Jurkat, Clone E6-1 (cell line): ENCODE data around the gene GRM1. TPM values are rescaled to one million over a fixed set of nuclear protein-coding genes. Genes with fewer than 3 reads are reported as not detected.
A peak's percentile ranks its signal among the peaks of the same experiment; 100 is the strongest.

Experiments
- DNase-seq: peaks from one replicate; pipeline ENCODE4 v3.0.0-alpha.2; 2011; ENCODE audit warnings: low read depth, low spot score
- H3K4me3 ChIP-seq: 2 replicates; pipeline ENCODE4 v1.5.1; 2011; ENCODE audit warnings: mild to moderate bottlenecking, low read length, control low read depth, moderate library complexity
- polyA plus RNA-seq: library from polyadenylated mRNA; unstranded; fragments of >200 nt; gene quantifications from one replicate; pipeline ENCODE4 v1.2.1, GENCODE V29; 2012; ENCODE audit warnings: missing spikeins; ENCODE audit not compliant: insufficient read length, insufficient read depth

The GRM1 gene
- not detected for polyA plus RNA-seq

- no peak within 1 kb of the TSS for H3K4me3 ChIP-seq
- no peak for DNase-seq
Observed at GRCh38 chr6:146028851-146029572, at the start of gene GRM1. TSS of gene GRM1 (plus strand) at chr6:146029062. CDS start at chr6:146029518, 456 bp downstream.

DNA sequence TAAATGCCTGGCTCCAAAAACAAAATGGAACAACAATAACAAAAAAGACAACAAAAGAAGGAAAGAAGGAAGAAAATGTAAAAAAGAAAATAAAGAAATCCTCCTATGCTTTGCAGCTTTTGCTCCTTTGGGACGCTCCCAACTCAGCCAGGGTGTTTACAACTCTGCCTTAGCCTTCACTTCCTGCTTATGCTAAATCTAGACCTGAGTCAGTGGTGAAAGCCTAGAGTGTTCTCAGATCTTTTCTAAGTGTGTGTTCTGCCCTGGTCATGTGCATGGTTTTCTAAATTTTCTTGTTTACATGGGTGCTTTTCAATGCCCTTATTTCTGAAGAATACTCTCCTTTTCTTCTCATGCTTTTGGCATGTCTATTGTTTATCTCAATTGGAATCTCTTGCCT lies 19.5 kb upstream of the GRM1 start:
- no peak overlapping the region for H3K4me3 ChIP-seq
- no peak for DNase-seq

DNA sequence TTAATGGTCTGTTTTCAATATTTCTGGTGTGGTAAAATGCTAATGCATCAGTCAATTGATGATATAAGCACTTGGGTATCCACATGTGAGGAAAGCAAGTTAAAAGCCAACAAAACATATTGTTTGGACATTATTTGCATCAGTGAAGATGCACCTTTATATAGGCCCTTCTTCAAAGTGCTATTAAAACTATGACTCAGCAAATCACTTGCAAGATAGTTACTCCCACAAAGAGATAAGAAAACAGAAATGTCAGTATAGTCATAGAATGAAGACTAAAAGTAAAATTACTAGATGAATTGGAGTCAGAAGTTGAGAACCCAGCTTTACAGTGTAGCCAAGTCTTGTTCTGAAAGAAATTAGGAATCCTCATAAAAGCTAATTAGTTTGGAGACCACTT lies 14.6 kb upstream of the GRM1 start:
- DNase-seq: no peak
- no peak overlapping the region for H3K4me3 ChIP-seq

DNA sequence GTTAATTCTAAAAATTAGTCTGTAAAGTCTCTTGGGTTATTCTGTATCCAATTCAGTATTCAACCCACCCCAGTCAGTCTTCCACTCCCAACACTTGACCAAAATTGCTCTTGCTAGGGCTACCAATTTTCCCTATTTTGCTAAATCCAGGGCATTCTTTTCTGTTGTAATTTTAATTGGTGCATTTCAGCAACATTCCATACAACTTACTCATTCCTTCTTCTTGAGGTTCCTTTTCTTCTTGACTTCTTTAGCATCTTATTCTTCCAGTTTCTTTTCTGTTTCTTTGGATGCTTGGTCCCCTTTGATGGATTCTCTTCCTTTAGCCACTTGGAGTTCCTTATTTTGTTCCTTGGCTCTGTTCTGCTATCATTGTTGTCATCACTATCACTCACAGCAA lies 11.2 kb upstream of the GRM1 start:
- no peak overlapping the region for H3K4me3 ChIP-seq

DNA sequence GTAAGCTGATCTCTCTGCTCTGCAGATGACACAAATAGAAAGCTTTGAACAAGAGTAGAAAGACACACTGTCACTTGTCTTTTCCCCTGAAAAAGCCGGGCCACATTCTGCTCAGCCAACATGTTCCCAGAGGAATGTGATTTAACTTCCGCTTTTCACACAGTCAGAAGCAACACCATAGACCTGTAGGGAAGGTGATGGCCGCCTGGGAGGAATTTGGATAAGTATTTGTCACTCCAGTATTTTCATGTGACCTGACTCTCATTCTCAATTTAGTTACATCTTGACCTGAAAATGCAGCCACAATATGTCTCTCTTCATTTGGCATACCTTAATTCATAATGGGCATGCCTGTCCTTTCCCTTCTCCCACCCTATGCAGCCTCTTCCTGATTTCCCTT lies 2.0 kb upstream of the GRM1 start:
- no peak for DNase-seq
- no peak overlapping the region for H3K4me3 ChIP-seq

More for the DNA sequence above, 11.2 kb upstream of the GRM1 start:
- no peak for DNase-seq

DNA sequence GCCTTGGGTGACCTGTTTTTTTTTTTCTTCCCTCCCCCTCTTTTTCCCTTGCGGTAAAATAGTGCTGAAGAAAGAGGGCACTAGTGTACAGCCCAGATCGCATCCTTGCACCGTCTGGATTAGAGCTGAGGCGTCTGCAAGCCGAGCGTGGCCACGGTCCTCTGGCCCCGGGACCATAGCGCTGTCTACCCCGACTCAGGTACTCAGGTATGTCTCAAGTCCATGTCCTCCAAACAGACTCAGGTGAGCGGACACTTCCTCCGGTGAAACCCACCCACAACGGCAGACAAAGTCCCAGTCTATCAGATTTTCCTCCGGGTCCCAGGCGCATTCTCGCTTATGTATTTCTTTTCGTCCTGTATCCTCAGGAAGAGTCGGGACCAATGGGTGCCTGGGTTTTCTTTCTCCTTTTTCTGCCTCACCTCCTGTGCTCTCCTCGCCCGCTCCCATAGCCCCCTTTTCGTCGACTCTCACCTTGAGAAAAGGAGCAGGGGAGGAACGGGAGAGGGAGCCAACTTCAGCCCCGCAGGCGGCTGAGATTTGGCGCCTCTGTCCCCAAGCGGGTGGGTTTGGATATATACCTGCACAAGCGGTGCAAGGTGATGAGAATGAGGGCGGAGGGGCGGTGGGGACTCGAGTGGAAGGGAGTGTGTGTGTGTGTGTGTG lies 1.1 kb upstream of the GRM1 start:
- no peak for DNase-seq

DNA sequence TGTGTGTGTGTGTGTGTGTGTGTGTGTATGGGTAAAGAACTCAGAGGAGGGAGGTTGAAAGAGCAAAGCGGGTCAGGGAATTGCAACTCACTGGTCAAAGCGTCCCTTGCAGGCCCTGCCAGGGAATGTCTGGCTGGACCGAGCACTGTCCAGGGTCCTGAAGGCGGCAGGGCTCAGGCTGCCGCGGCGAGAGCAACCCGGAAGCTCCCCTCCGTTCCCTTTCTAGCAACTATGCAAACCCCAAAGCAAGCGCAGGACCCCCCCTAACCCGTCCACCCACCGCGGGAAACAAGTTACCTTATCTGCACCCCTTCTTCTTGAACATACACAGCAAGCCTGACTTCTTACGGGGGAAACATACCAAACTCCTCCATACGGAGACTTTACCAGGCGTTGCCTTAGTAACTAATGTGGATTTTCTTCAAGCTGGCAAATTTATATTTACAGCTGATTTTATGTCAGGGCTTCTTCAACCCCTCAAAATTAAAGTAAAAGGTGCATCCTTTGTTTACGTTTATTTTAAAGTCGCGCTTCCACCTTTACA lies 538 bp upstream of the GRM1 start:
- H3K4me3 ChIP-seq: no peak overlapping the region
- DNase-seq: no peak

More for the DNA sequence above, 1.1 kb upstream of the GRM1 start:
- no peak overlapping the region for H3K4me3 ChIP-seq

GRCh38 chr6:146029573-146030184 lies 817 bp downstream of the GRM1 start:
- DNase-seq: no peak
- no peak overlapping the region for H3K4me3 ChIP-seq

GRCh38 chr6:146032387-146032786 lies 3.5 kb downstream of the GRM1 start:
- DNase-seq: no peak
- no peak overlapping the region for H3K4me3 ChIP-seq

GRCh38 chr6:146040360-146040759 lies 11.5 kb downstream of the GRM1 start:
- DNase-seq: no peak
- H3K4me3 ChIP-seq: no peak overlapping the region

- no peak overlapping the region for H3K4me3 ChIP-seq
- peak; percentile 7 for DNase-seq
Observed at GRCh38 chr6:146041282-146041681, 12.4 kb downstream of the GRM1 start.

- no peak for DNase-seq
- H3K4me3 ChIP-seq: no peak overlapping the region
Observed at GRCh38 chr6:146047371-146047770, 18.5 kb downstream of the GRM1 start.

- DNase-seq: no peak
- no peak overlapping the region for H3K4me3 ChIP-seq
Observed at GRCh38 chr6:146050168-146050567, 21.3 kb downstream of the GRM1 start.

GRCh38 chr6:146056506-146056905 lies 27.6 kb downstream of the GRM1 start:
- DNase-seq: no peak
- no peak overlapping the region for H3K4me3 ChIP-seq

DNA sequence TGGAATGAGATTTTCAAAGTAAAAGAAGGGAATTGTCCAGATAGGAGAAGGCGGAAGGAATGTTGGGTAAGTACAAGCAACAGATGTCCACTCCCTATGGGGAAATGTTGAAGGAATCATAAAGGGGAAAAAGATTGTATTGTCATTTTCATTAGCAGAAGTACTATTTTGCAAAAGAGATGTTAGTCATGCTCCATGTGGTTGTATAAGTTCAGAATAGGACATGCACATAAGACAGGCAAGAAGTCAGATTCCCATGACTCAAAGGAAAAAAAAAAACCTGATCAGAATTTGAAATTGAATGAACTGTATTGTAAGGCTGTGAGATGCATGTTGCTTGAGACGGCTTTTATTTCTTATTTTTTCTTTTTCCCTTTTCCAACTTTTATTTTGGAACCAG lies 36.8 kb downstream of the GRM1 start:
- no peak for DNase-seq
- no peak overlapping the region for H3K4me3 ChIP-seq

- DNase-seq: no peak
- H3K4me3 ChIP-seq: no peak overlapping the region
Observed at GRCh38 chr6:146066506-146066905, 37.6 kb downstream of the GRM1 start.

GRCh38 chr6:146071781-146072180 lies 42.9 kb downstream of the GRM1 start:
- DNase-seq: no peak
- no peak overlapping the region for H3K4me3 ChIP-seq

- DNase-seq: no peak
- H3K4me3 ChIP-seq: no peak overlapping the region
Observed at GRCh38 chr6:146077992-146078391, 49.1 kb downstream of the GRM1 start.

DNA sequence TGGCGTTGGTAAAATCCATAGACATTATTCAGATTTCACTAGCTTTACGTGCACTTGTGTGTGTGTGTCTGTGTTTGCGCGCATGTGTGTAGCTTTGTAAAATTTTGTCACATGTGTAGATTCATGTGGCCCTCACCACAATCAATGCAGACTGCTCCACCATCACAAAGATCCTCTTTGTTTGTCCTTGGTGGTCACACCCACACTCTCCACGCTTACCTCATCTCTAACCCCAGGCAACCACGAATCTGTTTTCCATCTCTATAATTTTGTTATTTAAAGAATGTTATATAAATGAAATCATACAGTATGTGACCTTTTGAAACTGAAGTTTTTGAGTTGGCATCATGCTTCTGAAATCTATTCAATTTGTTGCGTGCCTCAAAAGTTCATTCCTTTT lies 58.5 kb downstream of the GRM1 start:
- no peak overlapping the region for H3K4me3 ChIP-seq
- DNase-seq: no peak

DNA sequence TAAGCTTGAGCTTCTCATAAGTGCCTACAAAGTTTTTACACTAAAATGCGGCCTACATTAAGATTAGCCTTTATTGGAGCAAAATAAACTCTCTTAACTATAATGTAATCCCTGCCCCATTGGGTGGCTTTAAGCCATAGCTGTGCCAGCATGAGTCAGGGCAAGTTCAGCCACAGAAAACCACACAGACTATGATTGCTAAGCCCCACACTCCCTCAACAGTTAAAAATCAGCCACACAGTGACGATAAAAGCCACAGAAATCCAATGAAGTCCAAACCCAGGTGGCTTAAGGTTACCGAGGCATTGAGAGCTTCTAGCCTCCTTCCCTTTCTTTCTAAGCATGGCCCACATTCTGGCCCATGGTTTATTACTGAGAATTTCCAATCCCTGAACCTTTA lies 61.6 kb downstream of the GRM1 start:
- H3K4me3 ChIP-seq: no peak overlapping the region
- DNase-seq: no peak
